Endothelial cell (in vitro differentiated cells): ENCODE measurements around the gene CNGA4. TPM values are rescaled to one million over a fixed set of nuclear protein-coding genes. Genes with fewer than 3 reads are reported as not detected.

Source experiments
- DNase-seq: peaks from one replicate; pipeline ENCODE4 v3.0.0; 2021; ENCODE audit warnings: low spot score
- H3K27ac Mint-ChIP-seq: one replicate; pipeline ENCODE4 v1.8.0; 2021; ENCODE audit warnings: mixed read lengths, inconsistent platforms; ENCODE audit not compliant: unreplicated experiment
- H3K27me3 Mint-ChIP-seq: one replicate; pipeline ENCODE4 v1.8.0; 2021; ENCODE audit warnings: mild to moderate bottlenecking, moderate library complexity, mixed read lengths, inconsistent platforms; ENCODE audit not compliant: unreplicated experiment
- H3K36me3 Mint-ChIP-seq: one replicate; pipeline ENCODE4 v1.8.0; 2021; ENCODE audit warnings: mild to moderate bottlenecking, low read depth, mixed read lengths, inconsistent platforms; ENCODE audit not compliant: unreplicated experiment
- H3K4me1 Mint-ChIP-seq: one replicate; pipeline ENCODE4 v1.8.0; 2021; ENCODE audit warnings: mild to moderate bottlenecking, mixed read lengths, inconsistent platforms; ENCODE audit not compliant: unreplicated experiment
- H3K4me3 Mint-ChIP-seq: one replicate; pipeline ENCODE4 v1.8.0; 2021; ENCODE audit warnings: mild to moderate bottlenecking, mixed read lengths, inconsistent platforms; ENCODE audit not compliant: unreplicated experiment
- H3K9me3 Mint-ChIP-seq: one replicate; pipeline ENCODE4 v1.8.0; 2021; ENCODE audit warnings: mixed read lengths, inconsistent platforms; ENCODE audit not compliant: unreplicated experiment
- CTCF ChIP-seq: fragments of 200-600 bp; sonication (generic); IDR thresholded peaks from one replicate; pipeline ENCODE4 v1.5.0; 2021; ENCODE audit warnings: antibody characterized with exemption; ENCODE audit not compliant: unreplicated experiment
- long read RNA-seq: library from polyadenylated mRNA; unstranded; transcript quantifications from one replicate; pipeline ENCODE4 v2.0.0, GENCODE V29; 2020; ENCODE audit not compliant: unreplicated experiment
- total RNA-seq: library from RNA; stranded (reverse); fragmentation: NEBNext Ultra II Directional; extraction: Animal tissue kit (Norgen Biotek cat#: 25700); gene quantifications from one replicate; pipeline ENCODE4 v1.2.1, GENCODE V29; 2021; ENCODE audit not compliant: unreplicated experiment

CNGA4 gene, protein sequence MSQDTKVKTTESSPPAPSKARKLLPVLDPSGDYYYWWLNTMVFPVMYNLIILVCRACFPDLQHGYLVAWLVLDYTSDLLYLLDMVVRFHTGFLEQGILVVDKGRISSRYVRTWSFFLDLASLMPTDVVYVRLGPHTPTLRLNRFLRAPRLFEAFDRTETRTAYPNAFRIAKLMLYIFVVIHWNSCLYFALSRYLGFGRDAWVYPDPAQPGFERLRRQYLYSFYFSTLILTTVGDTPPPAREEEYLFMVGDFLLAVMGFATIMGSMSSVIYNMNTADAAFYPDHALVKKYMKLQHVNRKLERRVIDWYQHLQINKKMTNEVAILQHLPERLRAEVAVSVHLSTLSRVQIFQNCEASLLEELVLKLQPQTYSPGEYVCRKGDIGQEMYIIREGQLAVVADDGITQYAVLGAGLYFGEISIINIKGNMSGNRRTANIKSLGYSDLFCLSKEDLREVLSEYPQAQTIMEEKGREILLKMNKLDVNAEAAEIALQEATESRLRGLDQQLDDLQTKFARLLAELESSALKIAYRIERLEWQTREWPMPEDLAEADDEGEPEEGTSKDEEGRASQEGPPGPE
- not detected for total RNA-seq
- long read RNA-seq: 0 reads

DNA sequence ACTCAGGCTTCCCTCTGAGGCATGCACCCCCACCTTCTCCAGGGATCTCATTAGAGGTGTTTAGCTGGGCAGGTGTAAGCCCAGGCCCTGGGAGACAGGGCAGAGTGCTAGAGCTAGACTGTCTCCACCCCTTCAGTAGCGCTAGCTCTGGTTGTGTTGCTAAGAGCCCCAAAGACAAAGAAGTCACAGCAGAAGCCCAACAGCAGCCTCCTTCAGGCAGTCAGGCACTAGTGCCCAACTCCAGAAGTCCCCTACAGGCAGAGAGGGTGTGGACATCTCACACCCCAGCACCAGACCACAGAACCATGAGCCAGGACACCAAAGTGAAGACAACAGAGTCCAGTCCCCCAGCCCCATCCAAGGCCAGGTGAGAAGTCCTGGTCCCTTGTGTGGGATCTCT, at the start of gene CNGA4:
Gene CNGA4 (plus strand): TSS at position 188 of the 400 bp plus-strand sequence. CDS start 118 bp downstream, at position 306.
- H3K4me1 Mint-ChIP-seq: peaks cover 5% of the 10 kb centered on the region
- no peak within 1 kb of the TSS for H3K27ac Mint-ChIP-seq
- H3K36me3 Mint-ChIP-seq: no peaks in the 10 kb centered on the region
- no peak within 1 kb of the TSS for H3K4me3 Mint-ChIP-seq
- H3K9me3 Mint-ChIP-seq: no peaks in the 10 kb centered on the region
- H3K27me3 Mint-ChIP-seq: peaks cover 4% of the 10 kb centered on the region
- no peak for DNase-seq
- no peak for TF ChIP-seq CTCF

GRCh38 chr11:6191742-6192141, 47.1 kb upstream of the CNGA4 start:
- DNase-seq: no peak
- Mint-ChIP-seq H3K4me1 (no peaks in the 10 kb centered on the region), H3K36me3 (no peaks in the 10 kb centered on the region), H3K4me3 (no peak overlapping the region), H3K9me3 (no peaks in the 10 kb centered on the region), H3K27me3 (peaks cover 2% of the 10 kb centered on the region), H3K27ac (no peak overlapping the region)
- TF ChIP-seq CTCF: no peak

GRCh38 chr11:6194065-6194581, 44.8 kb upstream of the CNGA4 start:
- DNase-seq: no peak
- Mint-ChIP-seq H3K4me3 (no peak overlapping the region), H3K27ac (no peak overlapping the region), H3K9me3 (no peaks in the 10 kb centered on the region), H3K4me1 (no peaks in the 10 kb centered on the region), H3K27me3 (peaks cover 2% of the 10 kb centered on the region), H3K36me3 (no peaks in the 10 kb centered on the region)
- no peak for TF ChIP-seq CTCF

DNA sequence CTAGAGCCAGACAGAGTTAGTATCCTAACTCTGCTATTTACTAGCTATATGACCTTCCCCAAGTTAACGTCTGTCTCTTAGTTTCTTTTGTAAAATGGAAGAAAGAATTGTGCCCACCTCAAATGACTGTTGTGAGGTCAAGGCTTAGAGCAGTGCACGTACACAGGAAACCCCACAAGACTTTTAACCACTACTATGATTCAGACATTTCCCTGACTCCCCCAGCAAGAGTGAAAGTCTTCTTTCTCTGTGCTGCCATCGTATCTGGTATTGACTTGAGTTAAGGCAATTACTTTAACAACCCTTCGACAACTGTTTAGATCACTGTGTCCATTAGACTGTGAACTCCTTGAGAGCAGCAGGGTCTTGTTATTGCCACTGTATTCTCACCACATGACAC, 42.5 kb upstream of the CNGA4 start:
- H3K27me3 Mint-ChIP-seq: peaks cover 2% of the 10 kb centered on the region

More for the DNA sequence above, 42.5 kb upstream of the CNGA4 start:
- Mint-ChIP-seq H3K9me3 (no peaks in the 10 kb centered on the region), H3K4me3 (no peak overlapping the region), H3K36me3 (no peaks in the 10 kb centered on the region), H3K27ac (no peak overlapping the region), H3K4me1 (no peaks in the 10 kb centered on the region)
- no peak for DNase-seq
- no peak for TF ChIP-seq CTCF
